Suppressor macrophage treated with lipopolysaccharide for 1 hour (primary cell): ENCODE measurements around the gene LRRC49.

Experiments used
- DNase-seq, 3 donors: peaks; one replicate each; pipeline ENCODE4 v3.0.0-alpha.2; 2020 to 2022

Gene LRRC49

DNA sequence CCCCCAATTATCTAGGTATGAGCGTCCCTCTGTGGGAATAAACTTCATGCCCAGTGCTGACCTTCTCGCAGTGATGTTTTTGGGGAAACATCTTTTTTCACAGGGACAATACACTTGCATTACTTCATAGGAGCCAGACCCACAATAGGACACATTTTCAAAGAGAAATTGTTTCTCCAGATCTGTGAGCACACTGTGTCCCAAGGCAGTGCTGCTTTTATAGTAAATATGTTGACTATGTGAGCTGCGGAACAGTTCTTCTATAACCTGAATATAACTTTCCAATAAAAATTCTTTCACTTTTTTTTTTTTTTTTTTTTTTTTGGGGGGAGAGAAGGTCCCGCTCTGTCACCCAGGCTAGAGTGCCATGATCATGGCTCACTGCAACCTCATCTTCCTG is 205.3 kb downstream of the LRRC49 start:
- no peak for DNase-seq

DNA sequence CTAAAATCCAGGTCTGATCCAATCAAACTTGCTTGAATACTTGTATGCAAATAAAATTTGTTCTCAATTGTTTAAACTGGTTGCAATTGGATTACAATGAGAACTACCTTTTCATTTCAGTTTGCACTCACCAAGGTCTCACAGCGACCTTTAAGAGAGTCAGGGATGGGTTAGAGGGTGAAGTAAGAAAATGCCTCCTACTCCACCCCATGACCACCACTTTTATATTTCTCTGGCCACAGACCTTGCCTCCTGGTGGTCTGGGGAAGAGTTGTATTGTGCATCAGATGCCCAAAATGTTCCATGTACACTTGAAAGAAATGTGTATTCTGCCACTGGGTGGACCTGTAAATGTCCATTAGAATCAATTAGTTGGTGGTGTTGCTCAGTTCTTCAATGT is 206.3 kb downstream of the LRRC49 start:
- DNase-seq: no peak
